HEK293 (cell line): ENCODE results near the gene KRT78.

Source experiments
- CTCF ChIA-PET: fragments of 350-600 bp; formaldehyde crosslinking; extraction: SDS; loops from one replicate; lab custom pipeline; 2021; ENCODE audit warnings: antibody characterized with exemption; lab: Yijun Ruan, JAX
- POLR2A ChIA-PET: fragments of 300-600 bp; formaldehyde crosslinking; extraction: SDS; loops from one replicate; lab custom pipeline; 2020; ENCODE audit warnings: antibody characterized with exemption, inconsistent platforms; lab: Yijun Ruan, JAX
- H3K27ac ChIP-seq: fragments of 200-500 bp; sonication (Bioruptor generic); 2 replicates; pipeline ENCODE4 v1.5.1; 2014; ENCODE audit warnings: low read depth, low read length, control low read depth, inconsistent platforms; ENCODE audit errors: extremely low read depth
- H3K36me3 ChIP-seq, 2 experiments: fragments of 200-500 bp in 1 of 2; sonication (Bioruptor generic) in 1 of 2; 1 replicate in 1 of 2; 2 replicates in 1 of 2; pipeline ENCODE4 v1.5.1; 2014 to 2017; ENCODE audit warnings: inconsistent platforms in 2 of 2, low read length in 2 of 2; ENCODE audit not compliant: control insufficient read depth in 2 of 2, insufficient read depth in 1 of 2
- H3K4me1 ChIP-seq: fragments of 200-500 bp; sonication (Bioruptor generic); 2 replicates; pipeline ENCODE4 v1.5.1; 2014; ENCODE audit warnings: mild to moderate bottlenecking, low read length, inconsistent platforms; ENCODE audit not compliant: control insufficient read depth, insufficient read depth
- H3K4me3 ChIP-seq: 2 replicates; pipeline ENCODE4 v1.5.1; 2011; ENCODE audit warnings: low read depth, mild to moderate bottlenecking, control low read depth, low read length, moderate library complexity
- H3K9me3 ChIP-seq: fragments of 200-500 bp; sonication (Bioruptor generic); 2 replicates; pipeline ENCODE4 v1.5.1; 2014; ENCODE audit warnings: low read depth, low read length, inconsistent platforms; ENCODE audit not compliant: control insufficient read depth, insufficient read depth
- YY1 ChIP-seq: fragments of 450-650 bp; formaldehyde crosslinking; IDR thresholded peaks from 2 replicates; pipeline ENCODE4 v1.5.1; 2018; ENCODE audit warnings: missing biosample characterization, missing genetic modification characterization
- ZFHX2 ChIP-seq: fragments of 450-650 bp; formaldehyde crosslinking; conservative IDR thresholded peaks from 2 replicates; pipeline ENCODE4 v1.5.1; 2016; ENCODE audit warnings: missing biosample characterization, missing genetic modification characterization
- ZNF114 ChIP-seq: fragments of 450-650 bp; formaldehyde crosslinking; IDR thresholded peaks from 2 replicates; pipeline ENCODE4 v1.5.0; 2017; ENCODE audit warnings: missing biosample characterization, missing genetic modification characterization
- ZNF121 ChIP-seq: fragments of 450-650 bp; formaldehyde crosslinking; IDR thresholded peaks from 2 replicates; pipeline ENCODE4 v1.5.1; 2016; ENCODE audit warnings: missing biosample characterization, missing genetic modification characterization
- ZNF221 ChIP-seq: fragments of 450-650 bp; formaldehyde crosslinking; IDR thresholded peaks from 2 replicates; pipeline ENCODE4 v1.5.1; 2017; ENCODE audit warnings: missing biosample characterization, missing genetic modification characterization, borderline replicate concordance
- ZNF223 ChIP-seq: fragments of 450-650 bp; formaldehyde crosslinking; IDR thresholded peaks from 2 replicates; pipeline ENCODE4 v1.5.1; 2016; ENCODE audit warnings: missing biosample characterization, missing genetic modification characterization
- ZNF302 ChIP-seq: fragments of 450-650 bp; formaldehyde crosslinking; IDR thresholded peaks from 2 replicates; pipeline ENCODE4 v1.5.1; 2016; ENCODE audit warnings: missing biosample characterization, missing genetic modification characterization, low read depth
- ZNF791 ChIP-seq: fragments of 450-650 bp; formaldehyde crosslinking; IDR thresholded peaks from 2 replicates; pipeline ENCODE4 v1.5.1; 2016; ENCODE audit warnings: missing biosample characterization, missing genetic modification characterization
- ZSCAN16 ChIP-seq: fragments of 450-650 bp; formaldehyde crosslinking; IDR thresholded peaks from 2 replicates; pipeline ENCODE4 v1.5.1; 2016; ENCODE audit warnings: missing biosample characterization, missing genetic modification characterization
- ZSCAN30 ChIP-seq: fragments of 450-650 bp; IDR thresholded peaks from 2 replicates; pipeline ENCODE4 v1.5.1; 2018; ENCODE audit warnings: missing biosample characterization, mild to moderate bottlenecking, missing genetic modification characterization, moderate library complexity
- TF ChIP-seq, protein P1 (sequence below): fragments of 450-650 bp; formaldehyde crosslinking; conservative IDR thresholded peaks from 2 replicates; pipeline ENCODE4 v1.5.1; 2016; ENCODE audit warnings: low read depth, missing biosample characterization, missing genetic modification characterization
- TF ChIP-seq, protein P2 (sequence below): fragments of 450-650 bp; formaldehyde crosslinking; IDR thresholded peaks from 2 replicates; pipeline ENCODE4 v1.5.1; 2016; ENCODE audit warnings: missing biosample characterization, missing genetic modification characterization

The KRT78 gene

DNA sequence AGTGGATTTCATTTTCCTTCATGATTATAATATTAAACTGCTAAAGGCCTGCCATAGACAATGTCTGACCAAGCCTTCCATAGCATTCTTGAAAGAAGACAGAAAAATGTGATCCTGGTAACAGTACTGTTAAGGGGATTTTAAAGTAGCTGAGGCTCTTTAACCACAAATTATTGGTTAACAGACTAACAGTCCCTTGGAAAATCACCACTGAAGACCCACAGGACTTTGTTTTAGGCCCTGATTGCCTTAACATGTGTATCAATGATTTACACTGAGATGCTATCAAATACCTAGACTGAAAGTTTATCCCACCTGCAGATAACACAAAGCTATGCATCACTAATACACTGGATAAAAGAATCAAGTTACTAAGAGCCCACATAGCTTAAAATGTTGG, 20.6 kb downstream of the KRT78 start:
- H3K36me3 ChIP-seq, result no peaks in the 10 kb centered on the region
- no peaks in the 10 kb centered on the region for H3K4me1 ChIP-seq
- POLR2A ChIA-PET, result no interaction called here
- TF ChIP-seq ZNF223 (no peak), ZNF221 (tag by site-specific recombination) (no peak), YY1 (no peak), ZSCAN30 (no peak), ZSCAN16 (tag by site-specific recombination) (no peak)
- no peak overlapping the region for H3K27ac ChIP-seq
- no peak overlapping the region for H3K4me3 ChIP-seq
- CTCF ChIA-PET, result no interaction called here
- no peaks in the 10 kb centered on the region for H3K9me3 ChIP-seq

DNA sequence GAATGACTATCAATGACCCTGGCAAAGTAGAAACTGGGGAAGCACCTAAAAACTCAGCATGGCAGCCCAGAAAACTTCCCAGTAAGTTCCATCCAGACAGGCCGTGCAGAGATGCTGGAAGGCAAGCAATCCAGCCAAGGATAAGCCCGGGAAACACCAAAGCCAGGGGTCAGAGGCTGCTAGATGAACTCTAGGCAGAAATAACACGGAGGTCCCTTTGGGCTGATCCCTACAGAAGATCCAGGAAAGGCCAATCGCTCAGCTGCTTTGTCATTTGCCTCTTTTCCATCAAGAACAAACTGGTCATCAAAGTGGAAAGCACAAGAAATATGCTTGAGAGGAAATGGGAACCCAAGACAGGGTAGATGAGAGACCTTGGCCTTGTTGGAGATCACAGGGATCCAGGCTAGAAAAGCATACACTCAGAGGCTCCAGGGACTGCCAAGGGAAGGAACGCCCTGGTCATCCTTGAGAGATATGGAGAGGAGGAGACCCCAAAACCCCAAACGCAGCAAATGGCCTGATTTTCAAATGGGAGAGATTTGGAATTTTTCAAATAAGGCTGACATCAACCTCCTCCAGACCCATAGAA, 21.2 kb downstream of the KRT78 start:
- Histone ChIP-seq H3K9me3 (no peaks in the 10 kb centered on the region), H3K4me1 (no peaks in the 10 kb centered on the region), H3K36me3 (no peaks in the 10 kb centered on the region), H3K27ac (no peak overlapping the region), H3K4me3 (no peak overlapping the region)
- POLR2A ChIA-PET, result no interaction called here
- TF ChIP-seq ZNF302 (tag by site-specific recombination), result no peak
- TF ChIP-seq ZNF114 (tag by site-specific recombination), result no peak
- TF ChIP-seq, protein P1, sequence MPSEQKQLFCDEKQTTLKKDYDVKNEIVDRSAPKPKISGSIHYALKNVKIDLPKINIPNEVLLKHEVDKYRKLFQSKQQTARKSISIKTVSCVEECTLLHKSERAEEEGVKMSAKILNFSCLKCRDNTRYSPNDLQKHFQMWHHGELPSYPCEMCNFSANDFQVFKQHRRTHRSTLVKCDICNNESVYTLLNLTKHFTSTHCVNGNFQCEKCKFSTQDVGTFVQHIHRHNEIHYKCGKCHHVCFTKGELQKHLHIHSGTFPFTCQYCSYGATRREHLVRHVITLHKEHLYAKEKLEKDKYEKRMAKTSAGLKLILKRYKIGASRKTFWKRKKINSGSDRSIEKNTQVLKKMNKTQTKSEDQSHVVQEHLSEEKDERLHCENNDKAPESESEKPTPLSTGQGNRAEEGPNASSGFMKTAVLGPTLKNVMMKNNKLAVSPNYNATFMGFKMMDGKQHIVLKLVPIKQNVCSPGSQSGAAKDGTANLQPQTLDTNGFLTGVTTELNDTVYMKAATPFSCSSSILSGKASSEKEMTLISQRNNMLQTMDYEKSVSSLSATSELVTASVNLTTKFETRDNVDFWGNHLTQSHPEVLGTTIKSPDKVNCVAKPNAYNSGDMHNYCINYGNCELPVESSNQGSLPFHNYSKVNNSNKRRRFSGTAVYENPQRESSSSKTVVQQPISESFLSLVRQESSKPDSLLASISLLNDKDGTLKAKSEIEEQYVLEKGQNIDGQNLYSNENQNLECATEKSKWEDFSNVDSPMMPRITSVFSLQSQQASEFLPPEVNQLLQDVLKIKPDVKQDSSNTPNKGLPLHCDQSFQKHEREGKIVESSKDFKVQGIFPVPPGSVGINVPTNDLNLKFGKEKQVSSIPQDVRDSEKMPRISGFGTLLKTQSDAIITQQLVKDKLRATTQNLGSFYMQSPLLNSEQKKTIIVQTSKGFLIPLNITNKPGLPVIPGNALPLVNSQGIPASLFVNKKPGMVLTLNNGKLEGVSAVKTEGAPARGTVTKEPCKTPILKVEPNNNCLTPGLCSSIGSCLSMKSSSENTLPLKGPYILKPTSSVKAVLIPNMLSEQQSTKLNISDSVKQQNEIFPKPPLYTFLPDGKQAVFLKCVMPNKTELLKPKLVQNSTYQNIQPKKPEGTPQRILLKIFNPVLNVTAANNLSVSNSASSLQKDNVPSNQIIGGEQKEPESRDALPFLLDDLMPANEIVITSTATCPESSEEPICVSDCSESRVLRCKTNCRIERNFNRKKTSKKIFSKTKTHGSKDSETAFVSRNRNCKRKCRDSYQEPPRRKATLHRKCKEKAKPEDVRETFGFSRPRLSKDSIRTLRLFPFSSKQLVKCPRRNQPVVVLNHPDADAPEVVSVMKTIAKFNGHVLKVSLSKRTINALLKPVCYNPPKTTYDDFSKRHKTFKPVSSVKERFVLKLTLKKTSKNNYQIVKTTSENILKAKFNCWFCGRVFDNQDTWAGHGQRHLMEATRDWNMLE (tag by site-specific recombination), result no peak
- TF ChIP-seq, protein P2, sequence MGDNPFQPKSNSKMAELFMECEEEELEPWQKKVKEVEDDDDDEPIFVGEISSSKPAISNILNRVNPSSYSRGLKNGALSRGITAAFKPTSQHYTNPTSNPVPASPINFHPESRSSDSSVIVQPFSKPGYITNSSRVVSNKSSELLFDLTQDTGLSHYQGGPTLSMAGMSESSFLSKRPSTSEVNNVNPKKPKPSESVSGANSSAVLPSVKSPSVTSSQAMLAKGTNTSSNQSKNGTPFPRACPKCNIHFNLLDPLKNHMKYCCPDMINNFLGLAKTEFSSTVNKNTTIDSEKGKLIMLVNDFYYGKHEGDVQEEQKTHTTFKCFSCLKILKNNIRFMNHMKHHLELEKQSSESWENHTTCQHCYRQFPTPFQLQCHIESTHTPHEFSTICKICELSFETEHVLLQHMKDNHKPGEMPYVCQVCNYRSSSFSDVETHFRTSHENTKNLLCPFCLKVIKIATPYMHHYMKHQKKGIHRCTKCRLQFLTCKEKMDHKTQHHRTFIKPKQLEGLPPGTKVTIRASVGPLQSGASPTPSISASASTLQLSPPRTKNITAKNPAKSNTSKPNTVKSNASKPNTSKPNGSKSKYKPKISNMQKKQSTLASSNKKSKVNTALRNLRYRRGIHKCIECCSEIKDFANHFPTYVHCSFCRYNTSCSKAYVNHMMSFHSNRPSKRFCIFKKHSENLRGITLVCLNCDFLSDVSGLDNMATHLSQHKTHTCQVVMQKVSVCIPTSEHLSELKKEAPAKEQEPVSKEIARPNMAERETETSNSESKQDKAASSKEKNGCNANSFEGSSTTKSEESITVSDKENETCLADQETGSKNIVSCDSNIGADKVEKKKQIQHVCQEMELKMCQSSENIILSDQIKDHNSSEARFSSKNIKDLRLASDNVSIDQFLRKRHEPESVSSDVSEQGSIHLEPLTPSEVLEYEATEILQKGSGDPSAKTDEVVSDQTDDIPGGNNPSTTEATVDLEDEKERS, result no peak
- CTCF ChIA-PET, result no interaction called here

DNA sequence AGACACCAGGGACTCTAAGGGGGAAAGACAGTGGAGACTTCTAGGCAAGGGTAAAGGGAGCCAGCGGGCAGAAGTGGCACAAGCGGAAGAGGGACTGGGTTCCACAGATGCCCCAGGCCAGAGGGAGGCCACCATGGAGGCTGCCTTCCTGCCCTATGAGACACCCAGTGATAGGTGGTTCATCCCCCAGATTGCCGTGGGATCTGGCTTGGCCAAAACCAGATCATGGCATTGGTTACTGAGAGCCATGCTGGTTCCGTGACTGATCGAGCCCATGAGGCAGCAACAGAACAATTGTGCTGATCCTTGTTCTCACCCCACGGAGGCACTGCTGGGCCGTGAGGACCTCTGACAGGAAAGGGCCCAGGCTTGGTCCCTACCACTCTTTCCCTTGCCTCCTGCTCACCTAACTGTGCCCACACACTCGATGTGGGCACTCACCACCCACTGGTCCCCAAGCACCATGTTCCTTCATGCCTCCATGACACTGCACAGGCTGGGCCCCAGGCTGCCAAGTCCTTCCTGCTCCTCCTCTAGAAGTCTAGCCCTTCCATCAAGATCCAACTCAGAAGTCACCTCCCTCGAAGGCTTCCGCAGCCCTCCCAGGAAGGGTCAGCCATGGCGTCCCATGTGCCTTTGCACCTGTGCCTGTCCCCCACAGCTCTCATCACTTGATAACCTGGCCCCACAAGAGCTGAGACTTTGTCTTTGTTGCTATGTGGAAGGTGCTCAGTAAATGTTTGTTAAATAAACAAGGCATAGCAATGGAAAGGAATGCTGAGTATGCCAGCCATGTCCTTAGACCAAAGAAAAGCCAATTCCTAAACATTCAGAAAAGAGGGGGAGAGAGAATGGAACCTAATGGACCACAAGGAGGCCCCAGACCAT, 21.9 kb downstream of the KRT78 start:
- POLR2A ChIA-PET, result no interaction called here
- TF ChIP-seq ZNF791 (tag by site-specific recombination), result no peak
- TF ChIP-seq ZNF121 (tag by site-specific recombination), result no peak
- TF ChIP-seq ZFHX2 (tag by site-specific recombination), result peak; percentile 44
- no peaks in the 10 kb centered on the region for H3K36me3 ChIP-seq
- CTCF ChIA-PET, result no interaction called here
- H3K9me3 ChIP-seq, result no peaks in the 10 kb centered on the region
- H3K27ac ChIP-seq, result no peak overlapping the region
- no peak overlapping the region for H3K4me3 ChIP-seq
- no peaks in the 10 kb centered on the region for H3K4me1 ChIP-seq
